K562 (cell line): ENCODE measurements around the gene PLEKHH2. TPM values are rescaled to one million over a fixed set of nuclear protein-coding genes. Genes with fewer than 3 reads are reported as not detected.
A peak's percentile ranks its signal among the peaks of the same experiment; 100 is the strongest.

Source experiments
- ATAC-seq: fragments of 200-7000 bp; cut with Tn5 transposase; 3 replicates; pipeline ENCODE4 v1.9.1; 2020; ENCODE audit warnings: moderate library complexity
- BruUV-seq: library from RNA; stranded (reverse); fragments of 400-500 nt; replicated peaks from 2 replicates; lab custom pipeline; 2021; lab: Mats Ljungman, UMichigan
- CTCF ChIA-PET: fragments of 300-600 bp; formaldehyde crosslinking; extraction: SDS; loops from one replicate; lab custom pipeline; 2021; ENCODE audit warnings: low intra/inter-chr PET ratio; lab: Yijun Ruan, JAX
- POLR2A ChIA-PET: fragments of 300-600, 350-650 bp; sonication (Branson Sonifier 250); formaldehyde crosslinking; extraction: SDS; loops from one replicate; lab custom pipeline; 2021; ENCODE audit warnings: antibody characterized with exemption, inconsistent platforms; lab: Yijun Ruan, JAX
- DNase-seq, 4 experiments: peaks; one replicate each; pipeline versions ENCODE4 v3.0.0 to v3.0.0-alpha.2; 2011 to 2018; ENCODE audit warnings: low spot score in 3 of 4, mixed read lengths in 3 of 4; ENCODE audit errors: extremely low read depth in 1 of 4
- FAIRE-seq: peaks from 2 replicates; lab custom pipeline; 2011; peaks lifted over from hg19 to GRCh38; lab: Jason Lieb, UNC
- H2AFZ ChIP-seq: 2 replicates; pipeline ENCODE4 v1.6.0; 2011; ENCODE audit warnings: low read depth, low read length, control low read depth, inconsistent platforms
- H3K27ac ChIP-seq: fragments of 200-600 bp; 3 replicates; pipeline ENCODE4 v1.8.0; 2011; ENCODE audit warnings: low read depth, mild to moderate bottlenecking, control low read depth, inconsistent platforms, low read length, moderate library complexity, mixed read lengths; ENCODE audit errors: extremely low read depth
- H3K27me3 ChIP-seq, 2 experiments: fragments of 300-600 bp in 1 of 2; 2 replicates in 1 of 2; 3 replicates in 1 of 2; pipeline versions ENCODE4 v1.6.0 to v1.8.0; 2011; ENCODE audit warnings: inconsistent platforms in 2 of 2, low read length in 2 of 2, mild to moderate bottlenecking in 1 of 2, mixed read lengths in 1 of 2, moderate library complexity in 1 of 2; ENCODE audit not compliant: control insufficient read depth in 2 of 2, insufficient read depth in 2 of 2
- H3K36me3 ChIP-seq: fragments of 300-600 bp; 3 replicates; pipeline ENCODE4 v1.8.0; 2011; ENCODE audit warnings: mild to moderate bottlenecking, low read length, inconsistent platforms; ENCODE audit not compliant: control insufficient read depth, insufficient read depth
- H3K4me1 ChIP-seq, 2 experiments: fragments of 200-600 bp in 1 of 2; replicated peaks in 1 of 2; 2 replicates in 1 of 2; 3 replicates in 1 of 2; pipeline versions ENCODE4 v1.5.1 to v1.8.0; 2011; ENCODE audit warnings: inconsistent platforms in 2 of 2, low read length in 2 of 2, mild to moderate bottlenecking in 1 of 2, mixed read lengths in 1 of 2, moderate library complexity in 1 of 2; ENCODE audit not compliant: control insufficient read depth in 2 of 2, insufficient read depth in 2 of 2
- H3K4me2 ChIP-seq: 2 replicates; pipeline ENCODE4 v1.6.1; 2011; ENCODE audit warnings: low read length, control low read depth, inconsistent platforms, mixed read lengths; ENCODE audit not compliant: insufficient read depth
- H3K4me3 ChIP-seq: fragments of 200-600 bp; sonication (generic), shearing (Covaris generic); 2 replicates; pipeline ENCODE4 v1.5.1; 2016; ENCODE audit warnings: control low read depth, inconsistent platforms
- H3K79me2 ChIP-seq: fragments of 200-600 bp; 3 replicates; pipeline ENCODE4 v1.8.0; 2011; ENCODE audit warnings: low read length, inconsistent platforms; ENCODE audit not compliant: control insufficient read depth, insufficient read depth
- H3K9ac ChIP-seq, 2 experiments: 2 replicates each; pipeline versions ENCODE4 v1.6.0 to v1.6.1; 2011; ENCODE audit warnings: low read depth in 2 of 2, low read length in 2 of 2, control low read depth in 1 of 2, inconsistent platforms in 1 of 2, mild to moderate bottlenecking in 1 of 2, mixed read lengths in 1 of 2; ENCODE audit not compliant: insufficient read depth in 1 of 2
- H3K9me1 ChIP-seq: one replicate; pipeline ENCODE4 v1.6.0; 2011; ENCODE audit warnings: inconsistent platforms, mild to moderate bottlenecking, low read length, moderate library complexity; ENCODE audit not compliant: control insufficient read depth, insufficient read depth
- H3K9me3 ChIP-seq: replicated peaks from 2 replicates; pipeline ENCODE4 v1.5.1; 2011; ENCODE audit warnings: low read depth, low read length, inconsistent platforms; ENCODE audit not compliant: control insufficient read depth, insufficient read depth
- H4K20me1 ChIP-seq: replicated peaks from 2 replicates; pipeline ENCODE4 v1.6.1; 2011; ENCODE audit warnings: low read length, inconsistent platforms, mixed read lengths; ENCODE audit not compliant: control insufficient read depth, insufficient read depth
- HLTF ChIP-seq: fragments of 450-650 bp; IDR thresholded peaks from 2 replicates; pipeline ENCODE4 v1.6.1; 2016
- SAFB ChIP-seq: fragments of 200-400 bp; formaldehyde crosslinking; IDR thresholded peaks from 2 replicates; pipeline ENCODE4 v1.6.1; 2017; ENCODE audit warnings: low read depth, low read length, borderline replicate concordance
- whole genome bisulfite sequencing: fragments of 100-300 bp; shearing (Covaris generic); methylation state at CpG from one replicate; pipeline ENCODE4 v1.1.6; 2016; ENCODE audit warnings: low coverage, mixed read lengths; ENCODE audit not compliant: insufficient coverage; ENCODE audit errors: missing lambda C conversion rate; 5-methylcytosine and 5-hydroxymethylcytosine counted together
- in situ Hi-C: fragments of 300-500 bp; cut with MboI; formaldehyde crosslinking; loops from 4 replicates; pipeline ENCODE4 v1.15.0; 2018; ENCODE audit warnings: inconsistent platforms, mixed read lengths
- intact Hi-C: fragments of 100-400 bp; cut with micrococcal nuclease; formaldehyde crosslinking; loops from 2 replicates; pipeline ENCODE4 v1.14.2; 2022
- polyA plus RNA-seq, 8 experiments: library from polyadenylated mRNA; depleted of rRNA in 4 of 8; stranded (reverse) in 5 of 8; unstranded in 3 of 8; fragments of >200 nt; fragmentation: Nextera tagmentation in 2 of 8; fragmentation: Illumina TruSeq in 1 of 8; extraction: Ambion mirVana in 2 of 8; extraction: Trizol in 1 of 8; gene quantifications; 2 replicates each; pipeline versions ENCODE4 v1.2.1 to v1.2.3, GENCODE V29; 2011 to 2014; ENCODE audit warnings: inconsistent platforms in 1 of 8, missing spikeins in 1 of 8
- total RNA-seq, 7 experiments: library from RNA; depleted of rRNA in 6 of 7; stranded (reverse); fragments of >200 nt in 6 of 7; fragmentation: Illumina TruSeq in 2 of 7; extraction: Trizol in 2 of 7; gene quantifications; 2 replicates each; pipeline versions ENCODE4 v1.2.1 to v1.2.3, GENCODE V29; 2011 to 2021; ENCODE audit warnings: low replicate concordance in 1 of 7
- TF ChIP-seq, protein P1 (sequence below): sonication (generic); formaldehyde crosslinking; IDR thresholded peaks from 2 replicates; pipeline ENCODE4 v1.9.0; 2022; ENCODE audit warnings: mild to moderate bottlenecking, missing genetic modification reagents
- TF ChIP-seq, protein P2 (sequence below): fragments of 450-650 bp; IDR thresholded peaks from 2 replicates; pipeline ENCODE4 v1.7.1; 2018; ENCODE audit warnings: mild to moderate bottlenecking, low read depth; ENCODE audit not compliant: partially characterized antibody

Gene PLEKHH2
- total and polyA plus RNA-seq, 9 of the 15 experiments (the other 6 are each of a cell fraction or from before 2014, with no cell fraction given), result 0.77 to 13.5 (median 2.7) TPM

DNA sequence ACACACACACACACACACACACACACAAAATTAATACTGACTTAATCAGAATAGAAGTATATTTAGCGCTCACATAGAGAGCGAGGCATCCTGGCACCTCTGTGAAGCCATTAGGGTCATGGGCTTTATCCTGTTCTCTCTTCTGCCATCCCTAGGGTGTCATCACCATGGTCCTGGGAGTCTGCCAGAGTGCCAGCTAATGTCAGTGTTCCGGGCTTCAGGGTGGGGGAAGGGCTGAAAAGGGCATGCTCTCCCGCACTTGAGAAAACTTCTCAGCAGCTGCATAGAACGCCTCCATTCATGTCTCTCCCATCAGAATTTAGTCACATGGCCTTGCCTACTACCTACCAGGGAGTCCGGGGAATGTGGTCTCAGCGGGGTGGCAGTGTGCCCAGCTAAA is 117.1 kb downstream of the PLEKHH2 start (continued):
- TF ChIP-seq, protein P1, sequence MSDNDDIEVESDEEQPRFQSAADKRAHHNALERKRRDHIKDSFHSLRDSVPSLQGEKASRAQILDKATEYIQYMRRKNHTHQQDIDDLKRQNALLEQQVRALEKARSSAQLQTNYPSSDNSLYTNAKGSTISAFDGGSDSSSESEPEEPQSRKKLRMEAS, result no peak
- no peak for TF ChIP-seq HLTF

DNA sequence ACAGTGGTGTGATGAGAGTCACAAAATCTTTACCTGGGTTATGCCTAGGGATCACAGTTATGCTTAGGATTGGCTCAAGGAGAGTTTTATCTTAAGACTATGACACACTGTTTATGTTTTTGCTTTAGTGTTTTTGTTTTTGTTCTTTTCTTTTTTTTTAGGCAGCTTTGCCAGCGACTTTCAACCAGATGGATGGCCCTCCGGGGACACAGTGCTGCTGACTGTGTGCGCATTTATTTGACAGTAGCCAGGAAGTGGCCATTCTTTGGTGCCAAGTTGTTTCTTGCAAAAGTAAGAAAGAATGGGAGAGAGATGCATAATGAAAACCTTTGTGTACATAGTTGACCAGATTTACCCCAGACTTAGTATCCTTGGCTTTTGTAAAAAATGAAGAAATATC is 121.7 kb downstream of the PLEKHH2 start:
- H2AFZ ChIP-seq, result 0 out of 2 replicates have a peak overlapping the region, but pooled peaks have one; percentile 26
- no peak for TF ChIP-seq SAFB
- TF ChIP-seq, protein P2, sequence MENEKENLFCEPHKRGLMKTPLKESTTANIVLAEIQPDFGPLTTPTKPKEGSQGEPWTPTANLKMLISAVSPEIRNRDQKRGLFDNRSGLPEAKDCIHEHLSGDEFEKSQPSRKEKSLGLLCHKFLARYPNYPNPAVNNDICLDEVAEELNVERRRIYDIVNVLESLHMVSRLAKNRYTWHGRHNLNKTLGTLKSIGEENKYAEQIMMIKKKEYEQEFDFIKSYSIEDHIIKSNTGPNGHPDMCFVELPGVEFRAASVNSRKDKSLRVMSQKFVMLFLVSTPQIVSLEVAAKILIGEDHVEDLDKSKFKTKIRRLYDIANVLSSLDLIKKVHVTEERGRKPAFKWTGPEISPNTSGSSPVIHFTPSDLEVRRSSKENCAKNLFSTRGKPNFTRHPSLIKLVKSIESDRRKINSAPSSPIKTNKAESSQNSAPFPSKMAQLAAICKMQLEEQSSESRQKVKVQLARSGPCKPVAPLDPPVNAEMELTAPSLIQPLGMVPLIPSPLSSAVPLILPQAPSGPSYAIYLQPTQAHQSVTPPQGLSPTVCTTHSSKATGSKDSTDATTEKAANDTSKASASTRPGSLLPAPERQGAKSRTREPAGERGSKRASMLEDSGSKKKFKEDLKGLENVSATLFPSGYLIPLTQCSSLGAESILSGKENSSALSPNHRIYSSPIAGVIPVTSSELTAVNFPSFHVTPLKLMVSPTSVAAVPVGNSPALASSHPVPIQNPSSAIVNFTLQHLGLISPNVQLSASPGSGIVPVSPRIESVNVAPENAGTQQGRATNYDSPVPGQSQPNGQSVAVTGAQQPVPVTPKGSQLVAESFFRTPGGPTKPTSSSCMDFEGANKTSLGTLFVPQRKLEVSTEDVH, result no peak
- TF ChIP-seq, all 486 proteins: peak for 0
- no peak for ATAC-seq
- Histone ChIP-seq H3K27ac (no peak overlapping the region), H4K20me1 (no peaks in the 10 kb centered on the region), H3K36me3 (no peaks in the 10 kb centered on the region), H3K9me1 (no peaks in the 10 kb centered on the region), H3K9me3 (no peaks in the 10 kb centered on the region), H3K27me3 (no peaks in the 10 kb centered on the region), H3K9ac (no peak overlapping the region), H3K4me2 (no peak overlapping the region), H3K79me2 (no peaks in the 10 kb centered on the region), H3K4me3 (no peak overlapping the region), H3K4me1 (no peaks in the 10 kb centered on the region)
- DNase-seq, result no peak
- ChIA-PET POLR2A (no interaction called here), CTCF (no interaction called here)
- no peak for FAIRE-seq
- no TSS peak for BruUV-seq
- in situ Hi-C loops (no loop called here), intact Hi-C loops (no loop called here)
- WGBS, result 56% methylated on average over 3 of the region's 3 CpGs
